AG04450 (cell line): ENCODE measurements around the gene LYPD6. TPM values are rescaled to one million over a fixed set of nuclear protein-coding genes. Genes with fewer than 3 reads are reported as not detected.

Experiments
- CTCF ChIA-PET: fragments of 300-600, 350-600 bp; formaldehyde crosslinking; extraction: SDS; loops from one replicate; lab custom pipeline; 2022; ENCODE audit warnings: antibody characterized with exemption, inconsistent platforms; lab: Charles Lee
- POLR2A ChIA-PET: fragments of 350-600 bp; formaldehyde crosslinking; extraction: SDS; loops from one replicate; lab custom pipeline; 2021; ENCODE audit warnings: antibody characterized with exemption, inconsistent platforms; lab: Yijun Ruan, JAX
- DNase-seq: peaks from one replicate; pipeline ENCODE4 v3.0.0-alpha.2; 2011; ENCODE audit warnings: low read depth, low spot score
- H3K27ac ChIP-seq: one replicate; pipeline ENCODE4 v1.5.1; 2012; ENCODE audit warnings: low read depth, low read length, control low read depth
- H3K27me3 ChIP-seq: one replicate; pipeline ENCODE4 v1.6.0; 2012; ENCODE audit warnings: low read length; ENCODE audit not compliant: control insufficient read depth, insufficient read depth
- H3K4me3 ChIP-seq: 2 replicates; pipeline ENCODE4 v1.5.1; 2011; ENCODE audit warnings: mild to moderate bottlenecking, low read depth, low read length, control low read depth
- H3K9me3 ChIP-seq: 2 replicates; pipeline ENCODE4 v1.5.1; 2012; ENCODE audit warnings: low read length; ENCODE audit not compliant: control insufficient read depth, insufficient read depth
- polyA plus RNA-seq: library from polyadenylated mRNA; depleted of rRNA; stranded (reverse); fragments of >200 nt; gene quantifications from 2 replicates; pipeline ENCODE4 v1.2.3, GENCODE V29; 2011
- TF ChIP-seq, protein P1 (sequence below): IDR thresholded peaks from 2 replicates; pipeline ENCODE4 v1.5.1; 2011; ENCODE audit warnings: low read depth, low read length, control low read depth, inconsistent platforms

The LYPD6 gene
- polyA plus RNA-seq, 1 experiment: 1.3 TPM

DNA sequence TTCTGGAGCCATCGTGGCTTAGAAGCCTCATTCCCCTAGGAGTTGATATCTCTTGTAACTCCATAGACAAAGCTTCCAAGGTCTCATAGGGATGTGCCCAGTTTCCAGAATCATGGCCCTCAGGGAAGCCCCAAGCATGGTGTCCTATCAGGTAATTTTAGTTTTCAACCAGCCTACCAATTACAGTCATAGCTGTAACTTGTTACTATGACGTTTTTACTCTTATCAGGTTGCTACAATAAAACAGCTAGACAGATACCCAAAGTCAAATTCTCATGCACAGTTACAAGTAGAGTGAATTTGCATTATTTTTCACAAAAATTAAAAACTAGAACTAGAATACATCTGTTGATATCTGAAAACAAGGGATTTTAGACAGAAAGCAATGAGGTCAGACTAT is 8.9 kb downstream of the LYPD6 start:
- TF ChIP-seq, protein P1, sequence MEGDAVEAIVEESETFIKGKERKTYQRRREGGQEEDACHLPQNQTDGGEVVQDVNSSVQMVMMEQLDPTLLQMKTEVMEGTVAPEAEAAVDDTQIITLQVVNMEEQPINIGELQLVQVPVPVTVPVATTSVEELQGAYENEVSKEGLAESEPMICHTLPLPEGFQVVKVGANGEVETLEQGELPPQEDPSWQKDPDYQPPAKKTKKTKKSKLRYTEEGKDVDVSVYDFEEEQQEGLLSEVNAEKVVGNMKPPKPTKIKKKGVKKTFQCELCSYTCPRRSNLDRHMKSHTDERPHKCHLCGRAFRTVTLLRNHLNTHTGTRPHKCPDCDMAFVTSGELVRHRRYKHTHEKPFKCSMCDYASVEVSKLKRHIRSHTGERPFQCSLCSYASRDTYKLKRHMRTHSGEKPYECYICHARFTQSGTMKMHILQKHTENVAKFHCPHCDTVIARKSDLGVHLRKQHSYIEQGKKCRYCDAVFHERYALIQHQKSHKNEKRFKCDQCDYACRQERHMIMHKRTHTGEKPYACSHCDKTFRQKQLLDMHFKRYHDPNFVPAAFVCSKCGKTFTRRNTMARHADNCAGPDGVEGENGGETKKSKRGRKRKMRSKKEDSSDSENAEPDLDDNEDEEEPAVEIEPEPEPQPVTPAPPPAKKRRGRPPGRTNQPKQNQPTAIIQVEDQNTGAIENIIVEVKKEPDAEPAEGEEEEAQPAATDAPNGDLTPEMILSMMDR: no peak
- H3K27me3 ChIP-seq: no peaks in the 10 kb centered on the region
- CTCF ChIA-PET: no interaction called here

DNA sequence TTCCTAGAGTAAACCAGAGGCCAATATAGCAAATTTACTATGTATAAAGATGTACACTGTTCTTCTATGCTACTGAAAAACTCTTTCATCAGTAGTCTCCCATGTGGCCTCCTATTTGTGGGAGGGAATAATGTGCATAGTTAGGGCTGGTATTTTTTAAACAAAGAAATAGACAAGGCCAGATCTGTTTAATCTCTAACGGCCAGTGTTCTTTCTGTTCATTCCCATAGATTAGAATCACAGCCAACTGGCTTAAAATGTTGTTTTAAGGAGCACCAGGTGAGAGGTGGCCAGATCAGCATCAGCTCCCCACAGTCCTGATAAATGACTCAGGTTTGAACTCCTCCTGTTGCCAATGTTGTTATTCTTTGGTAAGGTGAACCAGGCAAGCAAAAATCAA is 12.1 kb downstream of the LYPD6 start:
- TF ChIP-seq, protein P1: no peak
- no peak for DNase-seq
- POLR2A ChIA-PET: no interaction called here
- CTCF ChIA-PET: no interaction called here
- no peak overlapping the region for H3K27ac ChIP-seq
- no peak overlapping the region for H3K4me3 ChIP-seq
- no peaks in the 10 kb centered on the region for H3K27me3 ChIP-seq
- H3K9me3 ChIP-seq: no peaks in the 10 kb centered on the region

More for the DNA sequence above, 8.9 kb downstream of the LYPD6 start:
- no peaks in the 10 kb centered on the region for H3K9me3 ChIP-seq
- DNase-seq: no peak
- POLR2A ChIA-PET: no interaction called here
- H3K4me3 ChIP-seq: no peak overlapping the region
- H3K27ac ChIP-seq: no peak overlapping the region

DNA sequence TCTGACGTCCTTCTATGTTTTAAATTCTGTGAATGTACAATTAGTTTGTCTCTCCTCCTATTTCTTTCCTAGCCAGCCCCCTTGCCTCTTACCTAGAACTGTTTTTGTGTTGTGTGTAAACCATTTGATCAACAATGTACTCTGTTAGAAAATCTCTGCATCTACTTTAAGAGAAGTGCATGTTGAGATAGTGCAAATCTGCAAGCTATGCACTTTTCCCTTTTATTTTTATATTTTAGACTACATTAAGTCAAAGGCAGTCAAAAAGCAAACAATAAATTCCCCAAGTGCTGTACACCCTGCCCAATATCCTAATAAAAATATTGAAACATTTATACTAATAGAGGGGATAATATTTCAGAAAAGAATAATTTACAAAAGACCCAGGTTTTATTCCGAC is 13.7 kb downstream of the LYPD6 start:
- H3K4me3 ChIP-seq: no peak overlapping the region
- TF ChIP-seq, protein P1: no peak
- no peak for DNase-seq
- ChIA-PET CTCF (no interaction called here), POLR2A (no interaction called here)
- no peak overlapping the region for H3K27ac ChIP-seq
- no peaks in the 10 kb centered on the region for H3K27me3 ChIP-seq
- H3K9me3 ChIP-seq: no peaks in the 10 kb centered on the region

DNA sequence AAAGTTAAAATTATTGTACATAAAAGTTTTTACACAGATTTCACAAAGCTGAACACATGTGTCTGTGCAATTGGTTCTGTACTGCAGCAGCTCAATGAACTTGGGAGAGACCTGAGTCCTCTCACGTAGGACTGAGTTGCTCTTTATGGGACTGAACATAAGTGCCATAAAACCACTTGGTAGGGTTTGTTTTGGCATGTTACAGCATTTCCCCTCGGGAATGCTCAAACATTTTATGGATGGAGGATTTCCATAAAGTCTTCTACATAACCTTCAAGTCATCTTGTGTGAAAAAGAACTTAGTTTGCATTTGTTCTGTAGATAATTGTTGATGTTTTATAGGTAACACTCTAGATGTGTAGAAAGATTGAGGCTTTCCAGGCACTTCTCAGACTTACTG is 15.9 kb downstream of the LYPD6 start:
- no peak for DNase-seq
- ChIA-PET CTCF (no interaction called here), POLR2A (no interaction called here)
- TF ChIP-seq, protein P1: no peak
- no peak overlapping the region for H3K27ac ChIP-seq
- no peak overlapping the region for H3K4me3 ChIP-seq
- no peaks in the 10 kb centered on the region for H3K27me3 ChIP-seq
- H3K9me3 ChIP-seq: no peaks in the 10 kb centered on the region

DNA sequence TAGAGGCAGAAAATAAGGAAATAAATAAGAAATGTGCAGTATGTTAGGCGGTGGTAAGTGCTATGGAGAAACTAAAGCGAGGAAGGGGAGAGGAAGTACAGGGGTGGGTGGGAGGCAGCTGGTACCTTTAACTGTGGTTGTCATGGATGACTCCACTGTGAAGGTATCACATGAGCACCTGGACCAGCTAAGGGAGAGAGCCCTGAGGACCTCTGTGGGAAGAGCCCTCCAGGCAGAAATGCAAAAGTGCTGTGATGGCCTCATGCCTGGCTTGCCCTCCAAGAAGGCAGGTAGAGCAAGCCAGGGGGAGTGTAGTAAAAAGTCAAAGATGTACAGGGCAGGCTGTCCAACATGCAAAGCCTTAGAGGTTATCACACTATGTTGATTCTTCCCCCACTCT is 17.9 kb downstream of the LYPD6 start:
- CTCF ChIA-PET: no interaction called here

More for the DNA sequence above, 17.9 kb downstream of the LYPD6 start:
- no peak for DNase-seq
- POLR2A ChIA-PET: no interaction called here
- Histone ChIP-seq H3K9me3 (no peaks in the 10 kb centered on the region), H3K27ac (no peak overlapping the region), H3K27me3 (no peaks in the 10 kb centered on the region), H3K4me3 (no peak overlapping the region)
- TF ChIP-seq, protein P1: no peak
